Cardiac fibroblast (primary cell): ENCODE measurements around the gene PCNX2.
"Not testable (repeated sequence)": the region's sequence is repeated elsewhere in the genome, so short reads cannot be mapped to it uniquely, and the experiment has no call there.

Experiments
- DNase-seq, 2 donors: peaks; one replicate each; pipeline versions ENCODE4 v3.0.0 to v3.0.0-alpha.2; 2010; ENCODE audit warnings: low read depth in 2 of 2
- H3K4me3 ChIP-seq, 2 donors: replicated peaks in 1 of 2; 1 replicate in 1 of 2; 2 replicates in 1 of 2; pipeline ENCODE4 v1.5.1; 2011; ENCODE audit warnings: low read depth in 2 of 2, low read length in 2 of 2, mild to moderate bottlenecking in 2 of 2, moderate library complexity in 1 of 2
- TF ChIP-seq, protein P1 (sequence below): IDR thresholded peaks from one replicate; pipeline ENCODE4 v1.5.1; 2011; ENCODE audit warnings: low read depth, mild to moderate bottlenecking, low read length, inconsistent platforms

The PCNX2 gene

DNA sequence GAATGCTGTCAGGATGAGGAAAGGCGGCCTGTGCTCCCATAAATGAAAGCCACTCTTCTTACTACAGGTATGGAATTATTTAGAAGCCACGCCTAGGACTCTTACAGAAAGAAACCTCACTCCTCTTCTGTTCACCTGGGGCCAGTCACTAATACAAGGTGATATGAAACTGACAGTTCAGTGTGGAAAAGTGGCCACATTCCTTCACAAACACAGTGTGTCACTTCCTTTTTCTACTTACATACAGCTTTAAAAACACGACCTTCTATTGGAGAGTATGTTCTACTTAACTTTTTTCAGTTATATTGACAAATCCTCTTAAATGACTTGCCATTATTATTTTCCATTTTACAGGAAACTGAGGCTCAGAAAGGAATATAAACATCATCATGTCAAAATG, 163.1 kb downstream of the PCNX2 start:
- TF ChIP-seq, protein P1, sequence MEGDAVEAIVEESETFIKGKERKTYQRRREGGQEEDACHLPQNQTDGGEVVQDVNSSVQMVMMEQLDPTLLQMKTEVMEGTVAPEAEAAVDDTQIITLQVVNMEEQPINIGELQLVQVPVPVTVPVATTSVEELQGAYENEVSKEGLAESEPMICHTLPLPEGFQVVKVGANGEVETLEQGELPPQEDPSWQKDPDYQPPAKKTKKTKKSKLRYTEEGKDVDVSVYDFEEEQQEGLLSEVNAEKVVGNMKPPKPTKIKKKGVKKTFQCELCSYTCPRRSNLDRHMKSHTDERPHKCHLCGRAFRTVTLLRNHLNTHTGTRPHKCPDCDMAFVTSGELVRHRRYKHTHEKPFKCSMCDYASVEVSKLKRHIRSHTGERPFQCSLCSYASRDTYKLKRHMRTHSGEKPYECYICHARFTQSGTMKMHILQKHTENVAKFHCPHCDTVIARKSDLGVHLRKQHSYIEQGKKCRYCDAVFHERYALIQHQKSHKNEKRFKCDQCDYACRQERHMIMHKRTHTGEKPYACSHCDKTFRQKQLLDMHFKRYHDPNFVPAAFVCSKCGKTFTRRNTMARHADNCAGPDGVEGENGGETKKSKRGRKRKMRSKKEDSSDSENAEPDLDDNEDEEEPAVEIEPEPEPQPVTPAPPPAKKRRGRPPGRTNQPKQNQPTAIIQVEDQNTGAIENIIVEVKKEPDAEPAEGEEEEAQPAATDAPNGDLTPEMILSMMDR: no peak
- DNase-seq: no peak
- no peak overlapping the region for H3K4me3 ChIP-seq

DNA sequence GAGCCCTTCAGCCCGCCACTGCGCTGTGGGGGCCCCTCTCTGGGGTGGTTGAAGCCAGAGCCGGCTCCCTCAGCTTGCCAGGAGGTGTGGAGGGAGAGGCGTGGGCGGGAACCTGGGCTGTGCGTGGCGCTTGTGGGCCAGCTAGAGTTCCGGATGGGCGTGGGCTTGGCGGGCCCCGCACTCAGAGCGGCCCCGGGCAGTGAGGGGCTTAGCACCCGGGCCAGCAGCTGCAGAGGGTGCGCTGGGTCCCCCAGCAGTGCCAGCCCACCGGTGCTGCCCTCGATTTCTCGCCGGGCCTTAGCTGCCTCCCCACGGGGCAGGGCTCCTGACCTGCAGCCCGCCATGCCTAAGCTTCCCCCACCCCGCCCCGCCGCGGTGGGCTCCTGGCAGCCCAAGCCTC, 166.5 kb downstream of the PCNX2 start:
- H3K4me3 ChIP-seq, DNase-seq: not testable (repeated sequence)

DNA sequence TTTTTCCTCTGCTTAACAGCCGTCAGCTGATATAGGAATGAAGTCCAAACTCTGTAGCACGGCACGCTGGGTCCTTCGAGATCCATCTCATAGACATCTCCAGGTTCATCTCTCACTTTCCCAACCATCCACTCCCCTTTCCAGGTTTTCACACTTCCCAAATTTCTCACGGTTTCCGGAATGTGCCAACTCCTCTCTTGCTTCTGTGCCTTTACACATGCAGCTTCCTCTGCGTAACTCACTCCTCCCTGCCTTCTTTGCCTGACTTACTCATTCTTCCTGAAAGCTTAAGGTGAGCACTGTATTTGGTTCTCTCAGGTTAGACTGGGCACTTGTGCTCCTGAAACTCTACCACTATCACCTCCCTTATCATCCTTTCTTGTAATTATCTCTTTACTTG, 168.4 kb downstream of the PCNX2 start:
- TF ChIP-seq, protein P1: no peak
- peak; percentile 47 to 52 for DNase-seq
- H3K4me3 ChIP-seq: no peak overlapping the region

DNA sequence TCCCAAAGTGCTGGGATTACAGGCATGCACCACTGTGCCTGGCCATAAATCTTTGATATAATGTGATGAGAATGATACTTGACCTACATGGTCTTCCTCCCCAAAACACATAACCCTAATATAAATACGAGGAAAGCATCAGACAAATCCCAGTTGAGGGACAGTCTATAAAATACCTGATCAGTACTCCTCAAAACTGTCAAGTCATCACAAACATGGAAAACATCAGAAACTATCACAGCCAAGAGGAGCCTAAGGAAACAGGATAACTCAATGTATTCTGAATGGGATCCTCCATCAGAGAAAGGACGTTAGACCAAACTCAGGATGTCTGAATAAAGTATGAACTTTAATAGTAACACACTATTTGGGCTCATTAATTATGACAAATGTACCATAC, 172.7 kb downstream of the PCNX2 start:
- TF ChIP-seq, protein P1: no peak
- H3K4me3 ChIP-seq: no peak overlapping the region
- no peak for DNase-seq

GRCh38 chr1:233121947-233122559, 173.5 kb downstream of the PCNX2 start:
- peak; percentile 60 to 77 for DNase-seq
- TF ChIP-seq, protein P1: no peak
- no peak overlapping the region for H3K4me3 ChIP-seq

DNA sequence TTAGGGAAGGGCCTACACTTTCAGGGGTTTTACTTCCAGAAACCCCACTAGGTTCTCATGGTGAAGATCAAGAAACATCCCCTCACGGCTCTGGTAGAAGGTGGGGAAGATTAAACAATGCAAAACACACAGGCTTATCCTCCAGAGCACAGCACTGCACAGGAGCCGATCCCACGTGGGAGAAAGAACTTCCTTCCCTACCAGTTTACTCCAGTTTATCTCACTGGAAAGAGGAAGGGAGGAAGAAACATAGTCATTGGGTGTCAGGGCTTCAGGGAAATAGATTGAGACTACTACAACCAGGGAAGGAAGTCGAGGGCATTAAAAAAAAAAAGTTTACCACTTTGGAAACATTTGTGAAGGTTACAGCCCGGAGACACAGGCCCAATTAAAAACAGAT, 180.7 kb downstream of the PCNX2 start:
- H3K4me3 ChIP-seq: no peak overlapping the region
- TF ChIP-seq, protein P1: no peak
- DNase-seq: no peak

DNA sequence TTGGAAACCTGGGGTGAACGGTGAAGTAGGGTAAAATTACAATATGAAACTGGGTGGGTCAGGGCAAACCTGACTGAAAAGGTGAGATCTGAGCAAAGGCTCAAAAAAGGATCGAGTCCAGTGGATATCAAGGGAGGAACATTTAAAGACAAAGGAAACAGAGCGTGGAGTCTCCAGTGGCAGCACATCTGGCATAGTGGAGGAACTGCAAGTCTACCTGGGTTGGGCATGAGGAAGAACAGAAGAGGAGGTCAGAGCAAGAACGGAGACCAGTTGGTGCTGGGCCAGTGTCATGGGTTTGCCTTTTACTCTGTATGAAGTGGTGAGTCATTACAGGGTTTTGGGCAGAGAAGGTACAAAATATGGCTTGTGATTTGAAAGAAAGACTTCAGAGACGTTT, 181.4 kb downstream of the PCNX2 start:
- no peak overlapping the region for H3K4me3 ChIP-seq
- DNase-seq: peak; percentile 72 to 79
- TF ChIP-seq, protein P1: no peak
